Endothelial cell of umbilical vein (primary cell): ENCODE measurements around the gene SLC30A1. TPM values are rescaled to one million over a fixed set of nuclear protein-coding genes. Genes with fewer than 3 reads are reported as not detected.

Experiments used
- BruUV-seq: library from RNA; stranded (reverse); fragments of 400-500 nt; replicated peaks from 2 replicates; lab custom pipeline; 2021; lab: Mats Ljungman, UMichigan
- CTCF ChIA-PET: fragments of 300-600, 350-600 bp; sonication (Branson Sonifier 250); formaldehyde crosslinking; loops from one replicate; lab custom pipeline; 2021; ENCODE audit warnings: antibody characterized with exemption, inconsistent platforms; lab: Charles Lee
- POLR2A ChIA-PET: fragments of 300-600, 350-600 bp; sonication (Branson Sonifier 250); formaldehyde crosslinking; loops from one replicate; lab custom pipeline; 2021; ENCODE audit warnings: antibody characterized with exemption, inconsistent platforms; lab: Charles Lee
- DNase-seq: peaks from one replicate; pipeline ENCODE4 v3.0.0-alpha.2; 2011; ENCODE audit warnings: low read depth, low spot score
- FAIRE-seq: peaks from 2 replicates; lab custom pipeline; 2011; peaks lifted over from hg19 to GRCh38; lab: Jason Lieb, UNC
- H2AFZ ChIP-seq: 2 replicates; pipeline ENCODE4 v1.6.0; 2012; ENCODE audit warnings: low read depth, low read length, control low read depth, inconsistent platforms
- H3K27ac ChIP-seq: 2 replicates; pipeline ENCODE4 v1.5.1; 2011; ENCODE audit warnings: low read depth, mild to moderate bottlenecking, control low read depth, low read length, moderate library complexity; ENCODE audit not compliant: insufficient read depth
- H3K27me3 ChIP-seq, 2 experiments: 2 replicates each; pipeline versions ENCODE4 v1.6.0 to v1.6.1; 2011; ENCODE audit warnings: low read length in 2 of 2, mixed read lengths in 1 of 2; ENCODE audit not compliant: control insufficient read depth in 2 of 2, insufficient read depth in 2 of 2
- H3K36me3 ChIP-seq, 2 experiments: 2 replicates in 1 of 2; 3 replicates in 1 of 2; pipeline ENCODE4 v1.5.1; 2011; ENCODE audit warnings: low read length in 2 of 2, mild to moderate bottlenecking in 1 of 2, moderate library complexity in 1 of 2; ENCODE audit not compliant: control insufficient read depth in 2 of 2, insufficient read depth in 2 of 2; ENCODE audit errors: extremely low read depth in 1 of 2
- H3K4me1 ChIP-seq: 3 replicates; pipeline ENCODE4 v1.5.1; 2011; ENCODE audit warnings: mild to moderate bottlenecking, low read length; ENCODE audit not compliant: control insufficient read depth, insufficient read depth; ENCODE audit errors: extremely low read depth
- H3K4me2 ChIP-seq: 2 replicates; pipeline ENCODE4 v1.6.1; 2011; ENCODE audit warnings: low read length, control low read depth, mixed read lengths; ENCODE audit not compliant: insufficient read depth
- H3K4me3 ChIP-seq, 3 experiments: fragments of 200-600 bp in 1 of 3; sonication (generic), shearing (Covaris generic) in 1 of 3; replicated peaks in 1 of 3; 2 replicates each; pipeline ENCODE4 v1.5.1; 2011 to 2016; ENCODE audit warnings: control low read depth in 3 of 3, low read length in 3 of 3, mild to moderate bottlenecking in 2 of 3, inconsistent platforms in 1 of 3, low read depth in 1 of 3, moderate library complexity in 1 of 3; ENCODE audit not compliant: insufficient read depth in 1 of 3
- H3K79me2 ChIP-seq: 2 replicates; pipeline ENCODE4 v1.6.0; 2012; ENCODE audit warnings: low read length, inconsistent platforms; ENCODE audit not compliant: control insufficient read depth, insufficient read depth
- H3K9ac ChIP-seq: replicated peaks from 2 replicates; pipeline ENCODE3; 2011; ENCODE audit warnings: low read length, control low read depth; ENCODE audit not compliant: insufficient read depth; ENCODE audit errors: extremely low read depth
- H3K9me1 ChIP-seq: replicated peaks from 3 replicates; pipeline ENCODE4 v1.6.0; 2011; ENCODE audit warnings: mild to moderate bottlenecking, low read length; ENCODE audit not compliant: control insufficient read depth, insufficient read depth; ENCODE audit errors: extremely low read depth
- H3K9me3 ChIP-seq: replicated peaks from 2 replicates; pipeline ENCODE4 v1.5.1; 2012; ENCODE audit warnings: low read length, inconsistent platforms; ENCODE audit not compliant: control insufficient read depth, insufficient read depth
- H4K20me1 ChIP-seq: replicated peaks from 2 replicates; pipeline ENCODE3; 2011; ENCODE audit warnings: mild to moderate bottlenecking, low read length; ENCODE audit not compliant: control insufficient read depth, insufficient read depth; ENCODE audit errors: extremely low read depth
- CTCF ChIP-seq, 2 donors: IDR thresholded peaks; 1 replicate in 1 of 2; 2 replicates in 1 of 2; pipeline ENCODE4 v1.5.1; 2011; ENCODE audit warnings: low read length in 2 of 2, mild to moderate bottlenecking in 2 of 2, moderate library complexity in 2 of 2, control low read depth in 1 of 2, inconsistent platforms in 1 of 2, low read depth in 1 of 2; ENCODE audit not compliant: insufficient read depth in 1 of 2; ENCODE audit errors: extremely low read depth in 1 of 2
- EZH2 ChIP-seq: IDR thresholded peaks from 2 replicates; pipeline ENCODE4 v1.6.1; 2012; ENCODE audit warnings: borderline replicate concordance, low read depth, mild to moderate bottlenecking, moderate library complexity, low read length, inconsistent platforms; ENCODE audit not compliant: severe bottlenecking
- FOS ChIP-seq: IDR thresholded peaks from 2 replicates; pipeline ENCODE4 v1.6.1; 2011; ENCODE audit warnings: mild to moderate bottlenecking, low read length, moderate library complexity, borderline replicate concordance; ENCODE audit not compliant: insufficient read depth
- GATA2 ChIP-seq: IDR thresholded peaks from 2 replicates; pipeline ENCODE4 v1.7.0; 2011; ENCODE audit warnings: low read depth, mild to moderate bottlenecking, moderate library complexity, mixed read lengths, low read length; ENCODE audit not compliant: insufficient read length, insufficient read depth
- JUN ChIP-seq: IDR thresholded peaks from 2 replicates; pipeline ENCODE4 v1.6.1; 2011; ENCODE audit warnings: borderline replicate concordance, low read depth; ENCODE audit not compliant: insufficient read length, insufficient read depth
- MAX ChIP-seq: IDR thresholded peaks from 2 replicates; pipeline ENCODE4 v1.6.1; 2011; ENCODE audit not compliant: insufficient read depth, insufficient read length
- MYC ChIP-seq: IDR thresholded peaks from one replicate; pipeline ENCODE4 v1.6.1; 2011; ENCODE audit warnings: mild to moderate bottlenecking, low read depth, low read length
- POLR2A ChIP-seq: IDR thresholded peaks from 2 replicates; pipeline ENCODE4 v1.6.1; 2012; ENCODE audit warnings: low read depth, mild to moderate bottlenecking, control low read depth, low read length
- POLR2AphosphoS5 ChIP-seq: IDR thresholded peaks from 2 replicates; pipeline ENCODE4 v1.6.1; 2012; ENCODE audit warnings: low read depth, mild to moderate bottlenecking, control low read depth, low read length, moderate library complexity; ENCODE audit not compliant: insufficient read depth
- dilution Hi-C: fragments of 300-500 bp; cut with MboI; formaldehyde crosslinking; loops from one replicate; pipeline ENCODE4 v1.15.0; 2019; ENCODE audit warnings: low sequenced_read_pairs; ENCODE audit not compliant: extremely low pct_ligation_motif_present
- intact Hi-C: fragments of 100-400 bp; cut with micrococcal nuclease; formaldehyde crosslinking; loops from one replicate; pipeline ENCODE4 v1.10.0; 2022
- polyA plus RNA-seq, 4 experiments: library from polyadenylated mRNA; depleted of rRNA in 3 of 4; stranded (reverse) in 3 of 4; unstranded in 1 of 4; fragments of >200 nt; gene quantifications; 2 replicates each; pipeline versions ENCODE4 v1.2.1 to v1.2.3, GENCODE V29; 2011 to 2012; ENCODE audit warnings: missing spikeins in 1 of 4
- total RNA-seq: library from RNA; stranded (reverse); gene quantifications from 2 replicates; pipeline ENCODE4 v1.2.3, GENCODE V29; 2021

The SLC30A1 gene
- total and polyA plus RNA-seq, 2 donors (not counting 3 experiments of a cell fraction or from before 2014, with no cell fraction given): 5.5 to 21.5 TPM

- no peak overlapping the region for H3K4me3 ChIP-seq
- no peak overlapping the region for H3K27ac ChIP-seq
- no peaks in the 10 kb centered on the region for H3K9me3 ChIP-seq
- H4K20me1 ChIP-seq: no peaks in the 10 kb centered on the region
- TF ChIP-seq MAX (no peak), FOS (no peak)
- no peaks in the 10 kb centered on the region for H3K4me1 ChIP-seq
- no peaks in the 10 kb centered on the region for H3K79me2 ChIP-seq
- ChIA-PET POLR2A (no interaction called here), CTCF (no interaction called here)
- H3K9ac ChIP-seq: no peak overlapping the region
- H3K9me1 ChIP-seq: no peaks in the 10 kb centered on the region
- H2AFZ ChIP-seq: no peak overlapping the region
- dilution Hi-C loops (no loop called here), intact Hi-C loops (no loop called here)
- FAIRE-seq: no peak
- H3K36me3 ChIP-seq: no peaks in the 10 kb centered on the region
- H3K27me3 ChIP-seq: peaks cover 3 to 4% of the 10 kb centered on the region in 2 experiments
- no TSS peak for BruUV-seq
- DNase-seq: no peak
- H3K4me2 ChIP-seq: no peak overlapping the region
These were observed 19.6 kb upstream of the SLC30A1 start for GRCh38 chr1:211598514-211598913.

- no peaks in the 10 kb centered on the region for H4K20me1 ChIP-seq
- CTCF ChIA-PET: interaction anchor here (2.5 kb wide), 1 partner anchor 10 kb away, joined by 7 read pairs; no protein-coding TSS in a partner anchor
- dilution Hi-C loops: no loop called here
- no peak overlapping the region for H3K4me2 ChIP-seq
- H3K4me1 ChIP-seq: no peaks in the 10 kb centered on the region
- H3K9me1 ChIP-seq: no peaks in the 10 kb centered on the region
- TF ChIP-seq POLR2AphosphoS5 (no peak), FOS (no peak), MAX (no peak), CTCF (IDR thresholded peaks at IDR 0.05; ENCODE audit: extremely low read depth in 1 of 2, insufficient read depth in 1 of 2, low read depth in 1 of 2, low read length in 2 of 2) (no peak), GATA2 (no peak), POLR2A (no peak), JUN (no peak), MYC (no peak), EZH2 (no peak)
- DNase-seq: no peak
- H3K27me3 ChIP-seq: peaks cover 3 to 4% of the 10 kb centered on the region in 2 experiments
- no peak overlapping the region for H3K27ac ChIP-seq
- intact Hi-C loops: no loop called here
- no peak overlapping the region for H3K9ac ChIP-seq
- H3K79me2 ChIP-seq: no peaks in the 10 kb centered on the region
- no peak overlapping the region for H2AFZ ChIP-seq
- H3K4me3 ChIP-seq: no peak overlapping the region
- POLR2A ChIA-PET: no interaction called here
- H3K9me3 ChIP-seq: no peaks in the 10 kb centered on the region
- H3K36me3 ChIP-seq: no peaks in the 10 kb centered on the region
- no peak for FAIRE-seq
- BruUV-seq: no TSS peak
These were observed 17.6 kb upstream of the SLC30A1 start for GRCh38 chr1:211596418-211597181.
